GM10248 (cell line): ENCODE results near the gene WBP1L.
"Not testable (repeated sequence)": the region's sequence is repeated elsewhere in the genome, so short reads cannot be mapped to it uniquely, and the experiment has no call there.

Experiments used
- CTCF ChIA-PET: fragments of 300-600 bp; sonication (Branson Sonifier 250); formaldehyde crosslinking; extraction: SDS; loops from one replicate; lab custom pipeline; 2021; ENCODE audit warnings: antibody characterized with exemption; lab: Yijun Ruan, JAX
- POLR2A ChIA-PET: fragments of 350-650 bp; sonication (Branson Sonifier 250); formaldehyde crosslinking; extraction: SDS; loops from one replicate; lab custom pipeline; 2020; ENCODE audit warnings: antibody characterized with exemption; lab: Yijun Ruan, JAX
- DNase-seq: peaks from one replicate; pipeline ENCODE4 v3.0.0; 2012; ENCODE audit errors: extremely low spot score
- TF ChIP-seq, protein P1 (sequence below): IDR thresholded peaks from 2 replicates; pipeline ENCODE4 v1.5.1; 2012; ENCODE audit warnings: mild to moderate bottlenecking, low read depth; ENCODE audit errors: extremely low read depth, missing control alignments, control extremely low read depth

WBP1L gene

DNA sequence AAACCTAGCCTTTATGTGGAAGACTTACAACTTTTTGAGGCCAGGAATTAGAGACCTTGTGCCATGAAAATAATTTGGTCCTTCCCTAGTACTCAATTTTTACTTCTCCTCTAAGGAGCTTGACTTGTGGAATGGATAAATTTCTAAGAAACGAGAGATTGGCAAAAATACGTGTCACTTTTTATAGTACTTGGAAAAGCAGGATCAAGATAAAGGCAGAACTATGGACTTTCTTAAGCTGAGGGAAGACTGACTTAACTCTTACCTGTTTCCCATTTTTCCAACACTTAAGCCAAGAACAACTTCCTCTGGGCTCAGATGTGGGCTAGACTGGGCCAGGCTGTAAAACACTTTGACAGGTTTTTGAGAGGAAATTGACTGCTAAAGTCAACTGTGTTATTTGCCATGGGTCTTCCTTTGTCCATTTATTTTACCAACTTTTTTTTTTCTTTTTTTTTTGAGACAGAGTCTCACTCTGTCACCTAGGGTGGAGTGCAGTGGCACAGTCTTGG is 2.0 kb upstream of the WBP1L start:
- CTCF ChIA-PET, result interaction anchor here (1.1 to 5.1 kb wide), 4 partner anchors 11 to 162 kb away, joined by 3 to 41 read pairs (median 7); no protein-coding TSS in a partner anchor
- POLR2A ChIA-PET, result no interaction called here
- no peak for DNase-seq
- TF ChIP-seq, protein P1, sequence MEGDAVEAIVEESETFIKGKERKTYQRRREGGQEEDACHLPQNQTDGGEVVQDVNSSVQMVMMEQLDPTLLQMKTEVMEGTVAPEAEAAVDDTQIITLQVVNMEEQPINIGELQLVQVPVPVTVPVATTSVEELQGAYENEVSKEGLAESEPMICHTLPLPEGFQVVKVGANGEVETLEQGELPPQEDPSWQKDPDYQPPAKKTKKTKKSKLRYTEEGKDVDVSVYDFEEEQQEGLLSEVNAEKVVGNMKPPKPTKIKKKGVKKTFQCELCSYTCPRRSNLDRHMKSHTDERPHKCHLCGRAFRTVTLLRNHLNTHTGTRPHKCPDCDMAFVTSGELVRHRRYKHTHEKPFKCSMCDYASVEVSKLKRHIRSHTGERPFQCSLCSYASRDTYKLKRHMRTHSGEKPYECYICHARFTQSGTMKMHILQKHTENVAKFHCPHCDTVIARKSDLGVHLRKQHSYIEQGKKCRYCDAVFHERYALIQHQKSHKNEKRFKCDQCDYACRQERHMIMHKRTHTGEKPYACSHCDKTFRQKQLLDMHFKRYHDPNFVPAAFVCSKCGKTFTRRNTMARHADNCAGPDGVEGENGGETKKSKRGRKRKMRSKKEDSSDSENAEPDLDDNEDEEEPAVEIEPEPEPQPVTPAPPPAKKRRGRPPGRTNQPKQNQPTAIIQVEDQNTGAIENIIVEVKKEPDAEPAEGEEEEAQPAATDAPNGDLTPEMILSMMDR, result no peak

DNA sequence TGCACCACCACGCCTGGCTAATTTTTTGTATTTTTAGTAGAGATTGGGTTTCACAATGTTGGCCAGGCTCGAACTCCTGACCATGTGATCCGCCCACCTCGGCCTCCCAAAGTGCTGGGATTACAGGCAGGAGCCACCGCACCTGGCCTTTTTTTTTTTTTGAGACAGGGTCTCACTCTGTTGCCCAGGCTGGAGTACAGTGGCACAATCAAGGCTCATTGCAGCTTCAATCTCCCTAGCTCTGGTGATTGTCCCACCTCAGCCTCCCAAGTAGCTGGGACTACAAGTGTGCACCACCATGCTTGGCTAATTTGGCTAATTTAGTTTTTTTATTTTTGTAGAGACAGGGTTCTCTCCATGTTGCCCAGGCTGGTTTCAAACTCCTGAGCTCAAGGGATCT is 1.4 kb upstream of the WBP1L start:
- POLR2A ChIA-PET, DNase-seq: not testable (repeated sequence)
- CTCF ChIA-PET, result interaction anchor here (1.1 to 5.1 kb wide), 3 partner anchors 11 to 161 kb away, joined by 3 to 41 read pairs (median 4); no protein-coding TSS in a partner anchor

DNA sequence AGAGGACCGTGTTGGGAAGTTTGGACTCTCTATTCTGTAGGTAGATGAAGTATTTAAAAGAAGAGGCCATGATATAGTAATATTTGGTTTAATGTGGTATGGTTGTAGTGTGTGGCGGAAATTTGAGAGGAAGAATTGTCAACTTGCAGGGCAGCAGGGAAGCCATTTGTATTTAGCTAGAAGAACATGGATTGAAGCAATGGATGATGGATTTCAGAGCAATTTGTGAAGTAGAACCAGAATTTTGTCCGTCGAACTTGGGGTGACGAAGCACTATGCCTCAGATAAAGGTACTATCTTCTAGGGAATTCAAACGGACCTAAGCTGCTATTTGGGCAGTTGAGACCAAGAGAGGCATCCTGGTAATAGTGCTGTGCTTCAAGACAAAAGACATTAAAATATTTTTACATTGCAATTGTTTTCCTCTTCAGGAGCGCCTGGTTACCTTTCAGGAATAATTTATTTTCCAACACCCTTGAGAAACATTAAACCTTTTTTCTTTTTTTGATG is 615 bp upstream of the WBP1L start:
- ChIA-PET CTCF (interaction anchor here (0.9 to 5.1 kb wide), 7 partner anchors 9 to 161 kb away, joined by 3 to 41 read pairs (median 4); partner anchors contain the start of gene ARL3), POLR2A (interaction anchor here (0.7 to 1.0 kb wide), 2 partner anchors 18 to 46 kb away, joined by 3 read pairs; no protein-coding TSS in a partner anchor)
- no peak for DNase-seq
- TF ChIP-seq, protein P1, result no peak

DNA sequence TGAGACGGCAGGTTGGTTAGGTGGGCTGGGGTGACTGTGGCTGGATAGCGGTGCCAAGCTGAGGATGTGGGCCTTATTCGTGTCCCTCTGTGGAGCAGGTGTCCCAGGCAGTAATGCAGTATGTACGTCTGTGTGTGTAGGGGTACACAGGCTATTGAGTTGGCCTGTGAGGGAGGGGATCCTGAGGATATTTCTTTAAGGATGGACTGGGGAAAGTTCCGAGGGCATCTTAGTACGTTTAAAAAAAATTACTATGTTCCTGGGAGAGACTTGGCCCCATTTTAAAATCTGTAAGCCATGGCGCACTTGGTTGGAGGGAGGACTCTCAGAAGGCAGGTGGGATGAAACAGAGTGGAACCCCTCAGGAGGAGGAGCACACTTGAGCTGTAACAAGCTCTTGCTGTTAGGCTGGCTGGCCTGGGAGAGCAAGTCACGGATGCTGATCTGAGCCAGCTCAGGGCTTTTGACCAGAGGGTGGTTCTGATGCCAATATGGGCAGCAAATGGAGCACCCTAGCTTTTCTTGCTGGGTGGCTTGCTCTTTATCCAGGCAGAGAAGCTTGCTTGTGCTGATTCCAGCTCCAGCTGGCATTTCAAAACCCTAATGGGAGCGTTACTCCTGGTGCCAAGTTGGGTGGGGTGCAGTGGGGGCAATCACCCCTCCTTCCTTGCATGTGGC is 765 bp downstream of the WBP1L start:
- no peak for DNase-seq
- ChIA-PET CTCF (interaction anchor here (2.4 to 5.1 kb wide), 2 partner anchors 8 to 31 kb away, joined by 8 to 41 read pairs; partner anchors contain the start of gene ARL3), POLR2A (no interaction called here)
- TF ChIP-seq, protein P1, result no peak

DNA sequence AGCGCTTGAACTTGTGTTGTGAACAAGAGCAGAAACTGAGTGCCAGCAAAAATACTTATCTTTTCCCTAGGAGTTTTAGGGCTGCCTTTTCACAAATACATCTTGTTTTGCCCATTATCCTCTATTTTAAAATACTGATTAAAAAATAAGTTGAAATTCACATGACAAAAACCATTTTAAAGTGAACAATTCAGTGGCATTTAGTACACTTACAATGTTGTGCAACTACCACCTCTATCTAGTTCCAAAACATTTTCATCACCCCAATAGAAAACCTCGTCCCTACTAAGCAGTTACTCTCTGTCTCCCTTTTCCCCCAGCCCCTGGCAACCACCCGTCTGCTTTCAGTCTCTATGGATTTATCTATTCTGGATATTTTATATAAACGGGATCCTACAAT is 1.4 kb downstream of the WBP1L start:
- CTCF ChIA-PET, result interaction anchor here (2.4 to 5.1 kb wide), 2 partner anchors 8 to 32 kb away, joined by 8 to 41 read pairs; partner anchors contain the start of gene ARL3
- DNase-seq, result no peak
- TF ChIP-seq, protein P1, result no peak
- POLR2A ChIA-PET, result no interaction called here

DNA sequence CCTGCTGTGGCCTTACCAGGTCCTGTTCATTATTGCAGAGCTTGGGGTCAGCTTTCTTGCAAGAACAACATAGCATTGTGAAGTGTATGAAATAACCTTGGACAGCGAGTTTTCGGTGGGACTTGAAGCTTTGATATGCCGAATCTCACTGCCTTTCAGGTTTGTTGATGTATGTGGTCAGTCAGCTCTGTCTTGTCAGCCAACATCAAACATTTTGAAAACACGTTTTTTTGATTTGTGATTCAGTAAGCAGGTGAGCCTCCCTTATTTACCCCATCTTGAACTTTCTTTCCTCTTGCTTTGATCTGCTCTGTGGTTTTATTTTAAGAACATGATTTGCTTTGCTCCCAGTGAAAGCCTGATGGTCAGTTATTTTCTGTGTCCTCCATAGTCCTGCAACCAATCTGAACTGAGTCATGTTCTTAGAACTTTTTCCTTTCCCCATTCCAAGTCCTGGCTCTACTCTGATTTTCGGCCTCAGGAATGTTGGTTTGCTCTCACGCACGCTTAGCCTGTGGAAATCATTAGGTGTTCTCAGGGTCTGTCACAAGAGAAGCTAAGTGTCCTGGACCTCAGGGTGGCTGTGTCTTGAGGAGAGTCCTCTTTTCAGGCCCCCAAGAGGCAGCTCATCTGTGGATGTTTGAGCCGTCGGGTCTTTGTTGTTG is 8.7 kb downstream of the WBP1L start:
- CTCF ChIA-PET, result interaction anchor here (0.7 to 4.6 kb wide), 18 partner anchors 10 to 492 kb away, joined by 3 to 41 read pairs (median 4); partner anchors contain the start of genes ARL3, AS3MT, SFXN2 and WBP1L
- POLR2A ChIA-PET, result no interaction called here
- TF ChIP-seq, protein P1, result no peak
- no peak for DNase-seq
